ENCODE measurements around the gene TTC22. TPM values are rescaled to one million over a fixed set of nuclear protein-coding genes. Genes with fewer than 3 reads are reported as not detected.

Gene TTC22
- 7.1 TPM for total RNA-seq
- long read RNA-seq, transcript TTC22-202 (7 exons, 3,345 nt): major isoform, 12 of 16 reads
- long read RNA-seq, partial matches to known transcripts: 0 of 16 reads
- long read RNA-seq, other reads (novel, unspliced or antisense): 4 of 16 reads

DNA sequence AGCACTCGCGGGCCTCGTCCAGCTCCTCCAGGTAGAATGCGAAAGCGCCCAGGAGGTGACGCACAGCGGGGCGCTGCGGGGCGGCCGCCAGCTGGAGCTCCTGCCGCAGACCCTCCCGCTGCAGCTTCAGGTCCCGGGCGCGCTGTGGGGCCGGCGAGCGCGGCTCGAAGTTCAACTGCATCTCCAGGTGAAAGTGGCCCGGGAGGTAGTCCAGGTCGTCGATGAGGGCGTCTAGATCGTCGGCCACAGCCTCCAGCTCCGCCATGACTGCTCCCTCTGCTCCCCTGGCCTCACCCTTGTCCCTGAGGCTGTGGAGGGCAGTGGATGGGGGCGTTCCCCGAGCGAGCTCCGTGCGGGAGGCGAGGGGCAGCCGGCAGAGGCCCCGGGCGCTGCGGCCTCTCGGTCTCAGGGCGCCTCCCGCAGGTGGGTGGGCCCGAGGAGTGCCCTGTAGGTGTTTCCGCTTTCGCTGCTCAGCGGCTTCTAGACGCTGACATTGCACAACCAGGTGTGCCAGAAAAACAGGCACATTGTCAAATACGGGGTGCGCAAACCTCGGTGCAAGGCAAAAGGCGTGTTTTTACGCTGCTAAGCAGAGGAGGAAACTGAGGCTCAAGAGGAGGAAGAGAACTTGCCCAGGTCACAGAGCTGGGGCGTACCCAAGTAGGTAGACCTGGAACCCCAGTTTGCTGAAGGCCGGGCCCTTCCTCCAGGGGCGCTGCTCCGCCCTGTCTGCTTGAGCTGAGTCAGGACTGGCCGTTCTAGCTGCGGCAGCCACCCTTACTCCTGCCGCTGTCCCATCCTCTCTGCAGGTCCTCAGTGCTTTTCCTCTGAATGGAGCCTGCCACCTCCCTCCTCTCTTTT, at the start of gene TTC22:
TTC22 (minus strand) TSS at position 425 of the 861 bp plus-strand sequence; CDS start at position 265, 160 bp downstream.
- Histone ChIP-seq H3K4me1 (peaks cover 7% of the 10 kb centered on the region), H3K4me3 (peak within 1 kb of the TSS; percentile 52), H3K36me3 (no peaks in the 10 kb centered on the region), H3K9me3 (no peaks in the 10 kb centered on the region), H3K27ac (peak within 1 kb of the TSS; percentile 61), H3K27me3 (peaks cover 20% of the 10 kb centered on the region)
- ATAC-seq: peak; percentile 87
- TF ChIP-seq, protein P1, sequence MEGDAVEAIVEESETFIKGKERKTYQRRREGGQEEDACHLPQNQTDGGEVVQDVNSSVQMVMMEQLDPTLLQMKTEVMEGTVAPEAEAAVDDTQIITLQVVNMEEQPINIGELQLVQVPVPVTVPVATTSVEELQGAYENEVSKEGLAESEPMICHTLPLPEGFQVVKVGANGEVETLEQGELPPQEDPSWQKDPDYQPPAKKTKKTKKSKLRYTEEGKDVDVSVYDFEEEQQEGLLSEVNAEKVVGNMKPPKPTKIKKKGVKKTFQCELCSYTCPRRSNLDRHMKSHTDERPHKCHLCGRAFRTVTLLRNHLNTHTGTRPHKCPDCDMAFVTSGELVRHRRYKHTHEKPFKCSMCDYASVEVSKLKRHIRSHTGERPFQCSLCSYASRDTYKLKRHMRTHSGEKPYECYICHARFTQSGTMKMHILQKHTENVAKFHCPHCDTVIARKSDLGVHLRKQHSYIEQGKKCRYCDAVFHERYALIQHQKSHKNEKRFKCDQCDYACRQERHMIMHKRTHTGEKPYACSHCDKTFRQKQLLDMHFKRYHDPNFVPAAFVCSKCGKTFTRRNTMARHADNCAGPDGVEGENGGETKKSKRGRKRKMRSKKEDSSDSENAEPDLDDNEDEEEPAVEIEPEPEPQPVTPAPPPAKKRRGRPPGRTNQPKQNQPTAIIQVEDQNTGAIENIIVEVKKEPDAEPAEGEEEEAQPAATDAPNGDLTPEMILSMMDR (IDR thresholded peaks at IDR 0.05): peak; percentile 52
- DNase-seq: peak; percentile 87
- intact Hi-C loops (cut with DNase I): no loop called here

DNA sequence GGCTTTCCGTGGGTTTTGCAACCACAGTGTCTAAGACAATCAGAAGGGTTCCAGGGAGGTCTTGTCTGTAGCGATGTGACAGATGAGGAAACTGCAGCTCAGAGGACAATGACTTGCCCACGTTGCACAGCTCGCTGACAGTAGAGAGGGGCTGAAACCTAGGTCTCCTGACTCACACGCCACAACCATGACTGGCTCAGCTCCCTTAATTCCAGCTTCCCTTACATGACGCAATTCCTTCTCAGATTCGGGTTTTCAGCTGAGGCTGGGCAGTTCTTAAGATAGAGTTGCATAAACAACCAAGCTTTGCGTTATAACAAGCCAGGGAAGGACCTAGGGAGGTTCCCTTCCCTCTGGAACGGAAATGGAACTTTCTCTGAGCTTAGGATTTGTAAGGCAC, 49.6 kb upstream of the TTC22 start:
- Histone ChIP-seq H3K4me3 (no peak overlapping the region), H3K27me3 (no peaks in the 10 kb centered on the region), H3K27ac (no peak overlapping the region), H3K36me3 (peaks cover 42% of the 10 kb centered on the region), H3K9me3 (no peaks in the 10 kb centered on the region), H3K4me1 (no peaks in the 10 kb centered on the region)
- intact Hi-C loops (cut with DNase I): no loop called here
- TF ChIP-seq, protein P1 (IDR thresholded peaks at IDR 0.05): no peak
- no peak for DNase-seq
- peak; percentile 6 for ATAC-seq

DNA sequence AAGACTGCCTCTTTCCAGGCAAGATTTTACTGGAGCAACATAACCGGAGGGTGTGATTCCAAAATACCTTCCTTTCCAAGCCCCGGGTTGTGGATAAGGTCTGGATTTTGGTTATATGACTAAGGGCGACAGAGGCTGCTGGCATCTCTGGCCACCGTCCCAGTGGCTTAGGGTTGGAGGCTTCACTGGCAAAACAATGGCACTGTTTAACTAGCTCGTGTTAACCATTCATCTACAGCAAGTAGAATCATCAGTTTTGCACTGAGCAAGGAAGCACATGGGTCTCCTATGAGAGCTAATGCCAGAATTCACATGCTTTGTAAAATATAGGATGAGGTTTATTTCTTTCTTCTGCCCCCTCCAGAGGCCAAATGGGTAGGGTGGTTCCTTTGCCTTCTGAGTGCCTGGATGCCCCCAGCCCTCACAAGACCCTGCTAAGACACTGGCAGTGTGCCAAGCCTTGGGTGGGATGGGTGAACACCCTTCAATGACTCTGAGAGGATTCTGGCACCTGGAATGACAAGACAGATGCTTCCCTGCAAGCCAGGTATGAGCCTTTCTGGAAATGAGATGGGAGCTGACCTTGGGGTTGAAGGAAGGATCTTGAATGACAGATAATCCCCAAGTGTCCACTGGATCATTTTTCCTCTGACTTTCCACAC, 49.1 kb upstream of the TTC22 start:
- peaks cover 42% of the 10 kb centered on the region for H3K36me3 ChIP-seq
- H3K27ac ChIP-seq: no peak overlapping the region
- no peaks in the 10 kb centered on the region for H3K27me3 ChIP-seq
- intact Hi-C loops (cut with DNase I): no loop called here
- ATAC-seq: no peak
- no peak overlapping the region for H3K4me3 ChIP-seq
- no peaks in the 10 kb centered on the region for H3K9me3 ChIP-seq
- TF ChIP-seq, protein P1 (IDR thresholded peaks at IDR 0.05): no peak
- DNase-seq: peak; percentile 11
- no peaks in the 10 kb centered on the region for H3K4me1 ChIP-seq

- H3K27me3 ChIP-seq: no peaks in the 10 kb centered on the region
- H3K4me1 ChIP-seq: no peaks in the 10 kb centered on the region
- no peak overlapping the region for H3K4me3 ChIP-seq
- TF ChIP-seq, protein P1 (IDR thresholded peaks at IDR 0.05): no peak
- H3K36me3 ChIP-seq: peaks cover 40% of the 10 kb centered on the region
- ATAC-seq: no peak
- intact Hi-C loops (cut with DNase I): no loop called here
- H3K9me3 ChIP-seq: no peaks in the 10 kb centered on the region
- peak; percentile 38 for DNase-seq
- H3K27ac ChIP-seq: no peak overlapping the region
Observed at GRCh38 chr1:54849219-54850068, 48.3 kb upstream of the TTC22 start.
